GM12878 (cell line): ENCODE results near the gene SLC10A1. TPM values are rescaled to one million over a fixed set of nuclear protein-coding genes. Genes with fewer than 3 reads are reported as not detected.

ENCODE experiments used
- ATAC-seq: fragments of 200-7000 bp; cut with Tn5 transposase; 3 replicates; pipeline ENCODE4 v1.9.1; 2020; ENCODE audit warnings: mild to moderate bottlenecking, moderate library complexity
- BruUV-seq: library from RNA; stranded (reverse); fragments of 400-500 nt; replicated peaks from 2 replicates; lab custom pipeline; 2021; lab: Mats Ljungman, UMichigan
- CTCF ChIA-PET: fragments of 300-600 bp; sonication (Branson Sonifier 250); formaldehyde crosslinking; extraction: SDS; loops from one replicate; lab custom pipeline; 2021; ENCODE audit warnings: inconsistent platforms; lab: Yijun Ruan, JAX
- POLR2A ChIA-PET: fragments of 350-600 bp; formaldehyde crosslinking; extraction: SDS; loops from one replicate; lab custom pipeline; 2021; ENCODE audit warnings: inconsistent platforms; lab: Charles Lee
- RAD21 ChIA-PET: fragments of 300-600 bp; sonication (Branson Sonifier 250); formaldehyde crosslinking; loops from one replicate; lab custom pipeline; 2023; ENCODE audit warnings: antibody characterized with exemption; ENCODE audit not compliant: unreplicated experiment; lab: Charles Lee
- SMC1A ChIA-PET: fragments of 300-600 bp; sonication (Branson Sonifier 250); formaldehyde crosslinking; loops from one replicate; lab custom pipeline; 2023; ENCODE audit not compliant: unreplicated experiment, uncharacterized antibody; lab: Charles Lee
- DNase-seq: peaks from one replicate; pipeline ENCODE4 v3.0.0-alpha.2; 2011; ENCODE audit warnings: low read depth, low spot score
- FAIRE-seq: peaks from 3 replicates; lab custom pipeline; 2011; peaks lifted over from hg19 to GRCh38; lab: Jason Lieb, UNC
- H2AFZ ChIP-seq: 2 replicates; pipeline ENCODE4 v1.6.0; 2011; ENCODE audit warnings: low read depth, low read length, control low read depth; ENCODE audit not compliant: control insufficient read depth
- H3K27ac ChIP-seq: 2 replicates; pipeline ENCODE4 v1.5.1; 2011; ENCODE audit warnings: control low read depth; ENCODE audit not compliant: control insufficient read depth, insufficient read depth
- H3K27me3 ChIP-seq, 2 experiments: replicated peaks in 1 of 2; 2 replicates each; pipeline versions ENCODE4 v1.6.0 to v1.6.1; 2011; ENCODE audit warnings: low read length in 1 of 2; ENCODE audit not compliant: control insufficient read depth in 2 of 2, insufficient read depth in 2 of 2
- H3K36me3 ChIP-seq, 2 experiments: 2 replicates each; pipeline ENCODE4 v1.5.1; 2011; ENCODE audit warnings: low read length in 1 of 2; ENCODE audit not compliant: control insufficient read depth in 2 of 2, insufficient read depth in 2 of 2
- H3K4me1 ChIP-seq: 2 replicates; pipeline ENCODE4 v1.6.1; 2011; ENCODE audit warnings: mild to moderate bottlenecking, low read length, moderate library complexity, mixed read lengths; ENCODE audit not compliant: control insufficient read depth, insufficient read depth
- H3K4me2 ChIP-seq: 2 replicates; pipeline ENCODE4 v1.6.0; 2011; ENCODE audit warnings: control low read depth; ENCODE audit not compliant: control insufficient read depth, insufficient read depth
- H3K4me3 ChIP-seq: fragments of 200-600 bp; sonication (generic); 2 replicates; pipeline ENCODE4 v1.5.1; 2016
- H3K79me2 ChIP-seq: 2 replicates; pipeline ENCODE4 v1.6.0; 2011; ENCODE audit warnings: low read length; ENCODE audit not compliant: control insufficient read depth, insufficient read depth
- H3K9ac ChIP-seq: 2 replicates; pipeline ENCODE4 v1.8.0; 2011; ENCODE audit warnings: low read length, control low read depth, mixed read lengths; ENCODE audit not compliant: control insufficient read depth, insufficient read depth
- H3K9me3 ChIP-seq: replicated peaks from 3 replicates; pipeline ENCODE4 v1.5.1; 2011; ENCODE audit warnings: mild to moderate bottlenecking, low read length; ENCODE audit not compliant: control insufficient read depth, insufficient read depth
- H4K20me1 ChIP-seq: 2 replicates; pipeline ENCODE4 v1.6.0; 2011; ENCODE audit not compliant: control insufficient read depth, insufficient read depth
- CHD2 ChIP-seq: IDR thresholded peaks from 2 replicates; pipeline ENCODE4 v1.6.1; 2011; ENCODE audit warnings: low read depth, low read length, improper control_type of control experiment, borderline replicate concordance
- DPF2 ChIP-seq: fragments of 450-650 bp; IDR thresholded peaks from 2 replicates; pipeline ENCODE4 v1.6.1; 2017; ENCODE audit warnings: mild to moderate bottlenecking
- FOXM1 ChIP-seq: IDR thresholded peaks from 2 replicates; pipeline ENCODE4 v1.6.1; 2012; ENCODE audit warnings: low read depth, mild to moderate bottlenecking, inconsistent platforms, low read length, moderate library complexity
- JUNB ChIP-seq: IDR thresholded peaks from 2 replicates; pipeline ENCODE4 v1.6.1; 2016; ENCODE audit warnings: antibody characterized with exemption, mild to moderate bottlenecking
- MEF2B ChIP-seq: fragments of 450-650 bp; IDR thresholded peaks from 2 replicates; pipeline ENCODE4 v1.6.1; 2018; ENCODE audit warnings: mild to moderate bottlenecking, moderate library complexity; ENCODE audit not compliant: partially characterized antibody, poor library complexity, severe bottlenecking
- MYB ChIP-seq: fragments of 150-350 bp; IDR thresholded peaks from 2 replicates; pipeline ENCODE4 v1.6.1; 2014; ENCODE audit warnings: mild to moderate bottlenecking, low read depth, low read length, borderline replicate concordance
- MYC ChIP-seq: IDR thresholded peaks from 2 replicates; pipeline ENCODE4 v1.6.1; 2011; ENCODE audit warnings: mild to moderate bottlenecking, low read length, moderate library complexity, inconsistent platforms; ENCODE audit not compliant: insufficient read depth, insufficient replicate concordance, insufficient read length, severe bottlenecking
- PBX3 ChIP-seq: IDR thresholded peaks from 2 replicates; pipeline ENCODE4 v1.6.1; 2011; ENCODE audit warnings: mild to moderate bottlenecking, low read depth, low read length, moderate library complexity; ENCODE audit not compliant: insufficient replicate concordance
- RB1 ChIP-seq: fragments of 450-650 bp; formaldehyde crosslinking; IDR thresholded peaks from 2 replicates; pipeline ENCODE4 v1.6.1; 2017; ENCODE audit warnings: mild to moderate bottlenecking, borderline replicate concordance
- RUNX3 ChIP-seq: IDR thresholded peaks from 2 replicates; pipeline ENCODE4 v1.6.1; 2012; ENCODE audit warnings: low read length, inconsistent platforms
- TCF7 ChIP-seq: IDR thresholded peaks from 2 replicates; pipeline ENCODE4 v1.6.1; 2014; ENCODE audit warnings: antibody characterized with exemption, borderline replicate concordance
- ZBTB40 ChIP-seq: fragments of 450-650 bp; IDR thresholded peaks from 2 replicates; pipeline ENCODE4 v1.6.1; 2016; ENCODE audit warnings: mild to moderate bottlenecking, moderate library complexity, borderline replicate concordance
- ZNF24 ChIP-seq: fragments of 450-650 bp; IDR thresholded peaks from 2 replicates; pipeline ENCODE4 v1.6.1; 2017; ENCODE audit warnings: antibody characterized with exemption, mild to moderate bottlenecking
- ZSCAN29 ChIP-seq: fragments of 450-650 bp; IDR thresholded peaks from 2 replicates; pipeline ENCODE4 v1.6.1; 2017; ENCODE audit warnings: mild to moderate bottlenecking, moderate library complexity
- WGBS: methylation state at CpG from one replicate; pipeline ENCODE4 v1.1.6; 2016; ENCODE audit warnings: low lambda C conversion rate; ENCODE audit not compliant: insufficient replicate concordance, insufficient coverage; ENCODE audit errors: missing lambda C conversion rate; 5-methylcytosine and 5-hydroxymethylcytosine counted together
- in situ Hi-C: fragments of 300-500 bp; cut with MboI; formaldehyde crosslinking; loops from 9 replicates; pipeline ENCODE4 v1.14.3; 2018; ENCODE audit warnings: mixed read lengths
- intact Hi-C: fragments of 100-400 bp; cut with micrococcal nuclease; formaldehyde crosslinking; loops from one replicate; pipeline ENCODE4 v1.14.2; 2022; ENCODE audit not compliant: unreplicated experiment
- polyA plus RNA-seq, 11 experiments: library from polyadenylated mRNA; depleted of rRNA in 4 of 11; unstranded in 6 of 11; stranded (reverse) in 5 of 11; fragments of >200 nt; fragmentation: Nextera tagmentation in 4 of 11; fragmentation: Illumina TruSeq in 1 of 11; extraction: Ambion mirVana in 4 of 11; extraction: Trizol in 1 of 11; gene quantifications; 1 replicate in 1 of 11; 2 replicates in 10 of 11; pipeline versions ENCODE4 v1.2.1 to v1.2.3, GENCODE V29; 2011 to 2016; ENCODE audit warnings: inconsistent platforms in 2 of 11, missing spikeins in 2 of 11, low read depth in 1 of 11
- total RNA-seq, 4 experiments: library from RNA; depleted of rRNA in 3 of 4; stranded (reverse); fragments of >200 nt in 3 of 4; fragmentation: Illumina TruSeq in 1 of 4; extraction: Trizol in 1 of 4; gene quantifications; 2 replicates each; pipeline versions ENCODE4 v1.2.1 to v1.2.3, GENCODE V29; 2013 to 2021
- TF ChIP-seq, protein P1 (sequence below): fragments of 450-650 bp; formaldehyde crosslinking; IDR thresholded peaks from 2 replicates; pipeline ENCODE4 v1.4.0; 2020; ENCODE audit warnings: mild to moderate bottlenecking, moderate library complexity

The SLC10A1 gene
- total and polyA plus RNA-seq, 10 of the 15 experiments (the other 5 are each of a cell fraction or from before 2014, with no cell fraction given): 0.15 to 0.16 TPM; not detected in 8

DNA sequence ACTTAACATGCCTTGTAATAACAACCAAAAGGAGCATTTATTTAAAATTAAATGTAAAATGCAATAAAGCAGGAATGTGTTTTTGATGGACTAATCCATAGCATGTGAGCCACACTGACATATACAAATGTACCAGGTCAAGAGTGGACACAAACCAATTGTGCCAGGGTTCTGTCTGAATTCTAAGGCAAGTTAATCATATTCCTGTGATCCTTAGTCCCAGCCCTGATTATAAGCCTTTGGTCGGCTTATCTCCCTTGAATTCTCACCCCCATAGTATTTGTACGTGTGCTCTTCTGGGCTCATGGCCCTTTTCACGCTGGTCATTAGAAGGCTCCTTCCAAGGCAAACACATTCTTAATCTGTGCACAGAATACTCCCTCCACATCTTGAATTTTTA, 40.7 kb downstream of the SLC10A1 start (continued):
- TF ChIP-seq, protein P1, sequence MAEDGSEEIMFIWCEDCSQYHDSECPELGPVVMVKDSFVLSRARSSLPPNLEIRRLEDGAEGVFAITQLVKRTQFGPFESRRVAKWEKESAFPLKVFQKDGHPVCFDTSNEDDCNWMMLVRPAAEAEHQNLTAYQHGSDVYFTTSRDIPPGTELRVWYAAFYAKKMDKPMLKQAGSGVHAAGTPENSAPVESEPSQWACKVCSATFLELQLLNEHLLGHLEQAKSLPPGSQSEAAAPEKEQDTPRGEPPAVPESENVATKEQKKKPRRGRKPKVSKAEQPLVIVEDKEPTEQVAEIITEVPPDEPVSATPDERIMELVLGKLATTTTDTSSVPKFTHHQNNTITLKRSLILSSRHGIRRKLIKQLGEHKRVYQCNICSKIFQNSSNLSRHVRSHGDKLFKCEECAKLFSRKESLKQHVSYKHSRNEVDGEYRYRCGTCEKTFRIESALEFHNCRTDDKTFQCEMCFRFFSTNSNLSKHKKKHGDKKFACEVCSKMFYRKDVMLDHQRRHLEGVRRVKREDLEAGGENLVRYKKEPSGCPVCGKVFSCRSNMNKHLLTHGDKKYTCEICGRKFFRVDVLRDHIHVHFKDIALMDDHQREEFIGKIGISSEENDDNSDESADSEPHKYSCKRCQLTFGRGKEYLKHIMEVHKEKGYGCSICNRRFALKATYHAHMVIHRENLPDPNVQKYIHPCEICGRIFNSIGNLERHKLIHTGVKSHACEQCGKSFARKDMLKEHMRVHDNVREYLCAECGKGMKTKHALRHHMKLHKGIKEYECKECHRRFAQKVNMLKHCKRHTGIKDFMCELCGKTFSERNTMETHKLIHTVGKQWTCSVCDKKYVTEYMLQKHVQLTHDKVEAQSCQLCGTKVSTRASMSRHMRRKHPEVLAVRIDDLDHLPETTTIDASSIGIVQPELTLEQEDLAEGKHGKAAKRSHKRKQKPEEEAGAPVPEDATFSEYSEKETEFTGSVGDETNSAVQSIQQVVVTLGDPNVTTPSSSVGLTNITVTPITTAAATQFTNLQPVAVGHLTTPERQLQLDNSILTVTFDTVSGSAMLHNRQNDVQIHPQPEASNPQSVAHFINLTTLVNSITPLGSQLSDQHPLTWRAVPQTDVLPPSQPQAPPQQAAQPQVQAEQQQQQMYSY (CRISPR knock-in tag): no peak

- Histone ChIP-seq H3K4me2 (no peak overlapping the region), H4K20me1 (no peaks in the 10 kb centered on the region), H3K9ac (no peak overlapping the region)
- no peak for TF ChIP-seq MYC
- no peak for TF ChIP-seq JUNB
- no peak for TF ChIP-seq FOXM1
- TF ChIP-seq MEF2B: no peak
- TF ChIP-seq ZNF24: no peak
- TF ChIP-seq DPF2: no peak
- TF ChIP-seq PBX3: no peak
- no peak for TF ChIP-seq ZSCAN29
- TF ChIP-seq CHD2: no peak
- TF ChIP-seq ZBTB40: no peak
- no peak for TF ChIP-seq RUNX3
- no peak for TF ChIP-seq TCF7
- no peak for TF ChIP-seq RB1
- TF ChIP-seq MYB: no peak
These were observed 41.3 kb downstream of the SLC10A1 start for GRCh38 chr14:69755784-69756183.

More at GRCh38 chr14:69755784-69756183, 41.3 kb downstream of the SLC10A1 start:
- ChIA-PET CTCF (no interaction called here), SMC1A (no interaction called here), POLR2A (no interaction called here), RAD21 (interaction anchor here (1.7 kb wide), 1 partner anchor 11 kb away, joined by 4 read pairs; the partner anchor contains the start of gene SRSF5)
- Histone ChIP-seq H3K79me2 (no peaks in the 10 kb centered on the region), H3K36me3 (no peaks in the 10 kb centered on the region), H3K4me3 (no peak overlapping the region), H3K27me3 (no peaks in the 10 kb centered on the region; a peak in 1 of 4 replicates), H2AFZ (no peak overlapping the region), H3K9me3 (no peaks in the 10 kb centered on the region), H3K27ac (no peak overlapping the region), H3K4me1 (no peaks in the 10 kb centered on the region)
- FAIRE-seq (no peak), ATAC-seq (no peak), DNase-seq (no peak)
- in situ Hi-C loops (no loop called here), intact Hi-C loops (no loop called here)
- WGBS: 77% methylated on average over 2 of the region's 2 CpGs
- no TSS peak for BruUV-seq
